GM12892 (cell line): ENCODE results near the gene DDX4.

Experiments used
- POLR2A ChIP-seq: IDR thresholded peaks from 2 replicates; pipeline ENCODE4 v1.6.1; 2011; ENCODE audit warnings: low read depth, low read length, control low read depth
- POLR2AphosphoS5 ChIP-seq: IDR thresholded peaks from 2 replicates; pipeline ENCODE4 v1.6.1; 2011; ENCODE audit warnings: low read depth, low read length, control low read depth
- TAF1 ChIP-seq: IDR thresholded peaks from 2 replicates; pipeline ENCODE4 v1.6.1; 2011; ENCODE audit warnings: low read depth, mild to moderate bottlenecking, control low read depth, low read length, borderline replicate concordance

DNA sequence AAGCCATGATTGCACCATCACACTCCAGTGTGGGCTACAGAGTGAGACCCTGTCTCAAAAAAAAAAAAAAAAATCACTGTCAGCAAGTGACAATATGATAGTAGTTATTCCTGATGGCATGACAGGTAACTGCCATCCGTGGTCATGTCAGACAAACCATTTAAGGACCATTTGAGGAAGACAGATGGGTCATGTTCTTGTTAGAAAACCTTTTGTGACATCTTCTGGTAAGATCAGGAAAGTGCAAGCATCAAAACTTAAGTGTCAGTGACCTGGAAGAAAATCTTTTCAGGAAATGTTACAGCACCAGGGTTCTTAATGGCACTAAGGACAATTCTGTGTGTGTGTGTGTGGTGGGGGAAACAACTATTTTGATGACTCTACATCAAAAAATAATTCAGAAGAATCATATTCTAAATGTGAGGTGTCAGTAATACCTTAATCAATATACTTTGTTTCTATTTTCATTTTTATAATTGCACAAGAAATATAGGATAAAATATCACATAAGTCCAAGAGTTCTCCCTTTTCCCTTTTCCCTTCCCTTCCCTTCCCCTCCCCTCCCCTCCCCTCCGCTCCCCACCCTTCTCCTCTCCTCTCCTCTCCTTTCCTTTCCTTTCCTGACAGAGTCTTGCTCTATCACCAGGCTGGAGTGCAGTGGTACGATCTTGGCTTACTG, 43.6 kb upstream of the DDX4 start:
- TF ChIP-seq POLR2A: no peak
- TF ChIP-seq POLR2AphosphoS5: no peak
- TF ChIP-seq TAF1: no peak
